Measurements from ENCODE around the gene SGIP1.

The SGIP1 gene

GRCh38 chr1:66528580-66528979 is 5.4 kb upstream of the SGIP1 start:
- TF ChIP-seq, protein P1, sequence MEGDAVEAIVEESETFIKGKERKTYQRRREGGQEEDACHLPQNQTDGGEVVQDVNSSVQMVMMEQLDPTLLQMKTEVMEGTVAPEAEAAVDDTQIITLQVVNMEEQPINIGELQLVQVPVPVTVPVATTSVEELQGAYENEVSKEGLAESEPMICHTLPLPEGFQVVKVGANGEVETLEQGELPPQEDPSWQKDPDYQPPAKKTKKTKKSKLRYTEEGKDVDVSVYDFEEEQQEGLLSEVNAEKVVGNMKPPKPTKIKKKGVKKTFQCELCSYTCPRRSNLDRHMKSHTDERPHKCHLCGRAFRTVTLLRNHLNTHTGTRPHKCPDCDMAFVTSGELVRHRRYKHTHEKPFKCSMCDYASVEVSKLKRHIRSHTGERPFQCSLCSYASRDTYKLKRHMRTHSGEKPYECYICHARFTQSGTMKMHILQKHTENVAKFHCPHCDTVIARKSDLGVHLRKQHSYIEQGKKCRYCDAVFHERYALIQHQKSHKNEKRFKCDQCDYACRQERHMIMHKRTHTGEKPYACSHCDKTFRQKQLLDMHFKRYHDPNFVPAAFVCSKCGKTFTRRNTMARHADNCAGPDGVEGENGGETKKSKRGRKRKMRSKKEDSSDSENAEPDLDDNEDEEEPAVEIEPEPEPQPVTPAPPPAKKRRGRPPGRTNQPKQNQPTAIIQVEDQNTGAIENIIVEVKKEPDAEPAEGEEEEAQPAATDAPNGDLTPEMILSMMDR (IDR thresholded peaks at IDR 0.05; ENCODE audit: low read depth, low read length, missing control alignments): no peak
- no peak overlapping the region for H3K4me3 ChIP-seq (ENCODE audit: low read depth, low read length)
- DNase-seq (ENCODE audit: low read depth): no peak

GRCh38 chr1:66532214-66532613 is 1.7 kb upstream of the SGIP1 start:
- no peak overlapping the region for H3K4me3 ChIP-seq (ENCODE audit: low read depth, low read length)
- no peak for DNase-seq (ENCODE audit: low read depth)
- TF ChIP-seq, protein P1 (IDR thresholded peaks at IDR 0.05; ENCODE audit: low read depth, low read length, missing control alignments): no peak

DNA sequence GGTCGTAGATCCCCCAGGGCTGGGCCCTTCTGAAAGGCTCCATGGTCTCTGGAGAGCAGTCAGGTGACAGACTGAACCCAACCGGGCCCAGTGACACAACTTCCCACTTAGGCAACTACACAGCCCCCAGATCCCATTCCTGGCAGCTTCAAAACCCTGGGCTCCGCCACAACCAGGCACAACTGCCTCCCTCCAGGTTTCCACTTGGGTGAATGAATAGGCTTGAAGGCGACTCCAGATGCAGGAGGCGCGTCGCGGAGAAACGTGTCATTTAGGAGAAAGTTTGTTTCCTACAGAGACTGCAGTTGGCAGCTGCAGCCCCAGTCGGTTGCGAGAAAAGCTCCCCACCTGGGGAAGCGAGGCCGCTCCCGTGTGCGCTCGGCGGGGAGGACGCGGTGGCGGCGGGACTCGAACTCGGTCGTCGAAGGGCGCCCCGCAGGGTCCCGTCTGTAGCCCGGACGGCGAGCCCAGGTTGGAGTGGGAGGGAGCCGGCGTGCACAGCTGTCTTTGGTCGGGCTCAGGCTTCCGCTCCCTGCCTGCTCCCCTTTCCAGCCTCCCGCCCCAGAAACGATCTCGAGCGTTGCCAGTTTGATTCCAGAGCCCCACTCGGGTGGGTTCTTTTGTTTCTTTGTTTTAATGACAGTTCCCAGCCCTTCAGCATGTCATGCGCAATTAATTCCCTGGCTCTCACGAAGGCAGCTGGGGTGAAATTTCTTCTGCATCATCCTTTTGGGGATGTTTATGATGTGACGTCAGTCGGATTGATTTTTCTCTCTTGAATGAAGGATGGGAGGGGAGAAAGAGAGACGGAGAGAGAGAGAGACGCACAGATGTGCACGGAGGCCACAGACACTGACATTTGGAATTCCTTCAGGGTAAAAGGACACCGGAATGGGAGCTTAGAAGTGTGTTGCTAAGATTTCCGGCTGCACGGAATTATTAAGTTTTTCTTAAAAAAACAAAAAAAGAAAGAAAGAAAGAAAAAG is 862 bp upstream of the SGIP1 start:
- no peak overlapping the region for H3K4me3 ChIP-seq (ENCODE audit: low read depth, low read length)
- no peak for DNase-seq (ENCODE audit: low read depth)
- TF ChIP-seq, protein P1 (IDR thresholded peaks at IDR 0.05; ENCODE audit: low read depth, low read length, missing control alignments): no peak

- TF ChIP-seq, protein P1 (IDR thresholded peaks at IDR 0.05; ENCODE audit: low read depth, low read length, missing control alignments): no peak
- H3K4me3 ChIP-seq (ENCODE audit: low read depth, low read length): no peak overlapping the region
- DNase-seq (ENCODE audit: low read depth): no peak
These were observed 1.1 kb downstream of the SGIP1 start for GRCh38 chr1:66535061-66535460.

DNA sequence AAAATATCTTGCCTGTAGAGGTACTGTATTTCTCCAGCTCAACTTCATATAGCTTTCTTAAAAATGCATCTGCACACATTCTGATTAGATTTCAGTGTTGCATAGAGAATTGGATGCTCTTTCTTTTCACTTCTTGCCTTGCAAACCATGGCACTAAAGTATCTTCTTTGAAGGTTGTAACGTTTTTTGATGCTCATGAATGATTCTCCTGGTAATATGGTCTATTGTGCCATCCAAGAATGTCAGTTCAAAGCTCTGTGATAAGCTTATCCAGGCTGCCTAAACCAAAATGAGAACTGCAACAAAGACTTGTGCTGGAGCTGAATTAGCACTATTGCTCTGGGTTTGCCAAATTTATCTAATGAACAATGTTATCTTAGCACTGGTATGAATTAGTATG is 1.9 kb downstream of the SGIP1 start:
- TF ChIP-seq, protein P1 (IDR thresholded peaks at IDR 0.05; ENCODE audit: low read depth, low read length, missing control alignments): no peak
- H3K4me3 ChIP-seq (ENCODE audit: low read depth, low read length): no peak overlapping the region
- DNase-seq (ENCODE audit: low read depth): no peak

- TF ChIP-seq, protein P1 (IDR thresholded peaks at IDR 0.05; ENCODE audit: low read depth, low read length, missing control alignments): no peak
- no peak for DNase-seq (ENCODE audit: low read depth)
- H3K4me3 ChIP-seq (ENCODE audit: low read depth, low read length): no peak overlapping the region
These were observed 3.8 kb downstream of the SGIP1 start for GRCh38 chr1:66537718-66538117.
